Activated naive CD8-positive, alpha-beta T cell treated with anti-CD3 and anti-CD28 coated beads for 36 hours (primary cell): ENCODE measurements around the gene TSPAN5. TPM values are rescaled to one million over a fixed set of nuclear protein-coding genes. Genes with fewer than 3 reads are reported as not detected.
"Not testable (repeated sequence)": the region's sequence is repeated elsewhere in the genome, so short reads cannot be mapped to it uniquely, and the experiment has no call there.

ENCODE experiments used
- DNase-seq: peaks from one replicate; pipeline ENCODE4 v3.0.0; 2021
- H3K27ac Mint-ChIP-seq: one replicate; pipeline ENCODE4 v1.8.0; 2022; ENCODE audit warnings: mild to moderate bottlenecking, moderate library complexity, mixed read lengths
- H3K27me3 Mint-ChIP-seq: one replicate; pipeline ENCODE4 v1.8.0; 2022; ENCODE audit warnings: mild to moderate bottlenecking, mixed read lengths
- H3K36me3 Mint-ChIP-seq: one replicate; pipeline ENCODE4 v1.8.0; 2021; ENCODE audit warnings: mild to moderate bottlenecking, mixed read lengths
- H3K4me1 Mint-ChIP-seq: one replicate; pipeline ENCODE4 v1.8.0; 2021; ENCODE audit warnings: mixed read lengths
- H3K4me3 Mint-ChIP-seq: one replicate; pipeline ENCODE4 v1.8.0; 2022; ENCODE audit warnings: mild to moderate bottlenecking, moderate library complexity, mixed read lengths
- H3K9me3 Mint-ChIP-seq: one replicate; pipeline ENCODE4 v1.8.0; 2022; ENCODE audit warnings: mixed read lengths
- total RNA-seq, 2 experiments: library from RNA; stranded (reverse); gene quantifications; one replicate each; pipeline ENCODE4 v1.2.3, GENCODE V29; 2021

TSPAN5 gene
- total RNA-seq, 2 experiments from 2014 or later: 12.3 to 13.7 TPM

DNA sequence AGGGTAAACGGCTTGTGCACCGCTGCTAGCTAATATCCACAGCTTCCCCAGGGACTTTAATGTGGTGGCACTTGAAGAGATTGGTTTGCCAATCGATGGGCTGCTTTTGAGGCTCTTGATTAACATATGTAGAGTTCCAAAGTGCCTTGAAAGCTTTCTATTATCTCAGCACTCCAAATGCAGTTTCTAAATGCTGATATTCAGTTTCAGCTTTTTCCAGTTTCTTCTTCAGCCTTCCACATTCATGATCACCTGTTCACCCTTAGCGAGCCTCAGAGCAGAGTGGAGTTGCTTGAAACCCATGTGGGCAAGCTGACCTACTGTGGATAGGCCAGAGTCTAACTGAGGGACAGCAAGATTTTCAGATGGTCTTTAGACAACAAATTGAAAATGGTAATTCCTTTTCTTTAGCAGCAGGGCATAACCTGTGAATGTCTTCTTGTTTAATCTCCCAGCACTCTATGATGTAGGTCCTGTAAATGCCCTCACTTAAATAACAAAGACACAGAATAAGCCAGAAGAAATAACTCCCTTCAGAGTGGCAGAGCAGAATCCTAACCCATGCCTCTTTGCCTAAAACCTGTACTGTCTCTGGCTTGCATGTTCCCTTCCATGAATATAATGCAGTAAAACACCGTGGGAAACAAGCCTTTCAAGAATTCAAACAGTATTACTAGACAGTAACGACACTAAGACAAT, 99.8 kb downstream of the TSPAN5 start:
- no peak for DNase-seq
- H3K9me3 Mint-ChIP-seq: peaks cover 3% of the 10 kb centered on the region
- H3K4me3 Mint-ChIP-seq: no peak overlapping the region
- H3K27me3 Mint-ChIP-seq: no peaks in the 10 kb centered on the region
- H3K4me1 Mint-ChIP-seq: peaks cover 9% of the 10 kb centered on the region
- no peak overlapping the region for H3K27ac Mint-ChIP-seq
- H3K36me3 Mint-ChIP-seq: peaks cover 11% of the 10 kb centered on the region

DNA sequence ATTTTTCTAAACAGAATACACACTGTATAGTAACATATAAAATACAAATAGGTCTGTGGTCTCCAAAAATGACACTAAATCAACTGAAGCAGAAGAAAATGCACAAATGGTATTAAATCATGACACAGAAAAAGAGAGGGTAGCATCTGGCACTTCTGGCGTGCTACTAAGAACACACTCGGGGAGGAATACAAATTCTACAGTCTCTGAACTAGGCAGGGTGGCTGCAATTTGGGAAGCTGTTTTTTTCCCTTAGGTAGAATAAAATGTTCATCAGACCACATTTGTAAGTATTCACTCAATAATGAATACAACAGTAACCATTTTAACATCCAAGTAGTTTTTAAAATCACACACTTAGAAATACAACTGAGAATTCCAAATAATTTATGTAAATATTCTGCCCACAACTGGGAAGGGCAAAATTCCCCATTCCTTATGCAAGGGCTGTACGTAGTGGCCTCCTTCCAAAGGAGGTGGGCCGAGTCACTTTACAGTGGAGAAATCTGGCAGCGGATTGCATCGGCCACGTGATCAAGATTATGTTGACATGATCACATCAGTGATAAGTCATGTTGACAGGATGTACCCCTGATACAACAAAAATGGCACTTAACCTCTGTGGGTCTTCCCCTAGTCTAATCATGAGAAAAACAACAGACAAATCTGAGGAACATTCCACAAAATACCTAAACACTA, 101.1 kb downstream of the TSPAN5 start:
- peaks cover 3% of the 10 kb centered on the region for H3K9me3 Mint-ChIP-seq
- no peak overlapping the region for H3K4me3 Mint-ChIP-seq
- H3K4me1 Mint-ChIP-seq: peaks cover 9% of the 10 kb centered on the region
- DNase-seq: no peak
- no peaks in the 10 kb centered on the region for H3K27me3 Mint-ChIP-seq
- H3K27ac Mint-ChIP-seq: no peak overlapping the region
- H3K36me3 Mint-ChIP-seq: peaks cover 13% of the 10 kb centered on the region

GRCh38 chr4:98556451-98556850, 102.0 kb downstream of the TSPAN5 start:
- peaks cover 9% of the 10 kb centered on the region for H3K4me1 Mint-ChIP-seq
- H3K27ac Mint-ChIP-seq: no peak overlapping the region
- no peaks in the 10 kb centered on the region for H3K9me3 Mint-ChIP-seq
- peaks cover 13% of the 10 kb centered on the region for H3K36me3 Mint-ChIP-seq
- no peak overlapping the region for H3K4me3 Mint-ChIP-seq
- DNase-seq: no peak
- no peaks in the 10 kb centered on the region for H3K27me3 Mint-ChIP-seq

DNA sequence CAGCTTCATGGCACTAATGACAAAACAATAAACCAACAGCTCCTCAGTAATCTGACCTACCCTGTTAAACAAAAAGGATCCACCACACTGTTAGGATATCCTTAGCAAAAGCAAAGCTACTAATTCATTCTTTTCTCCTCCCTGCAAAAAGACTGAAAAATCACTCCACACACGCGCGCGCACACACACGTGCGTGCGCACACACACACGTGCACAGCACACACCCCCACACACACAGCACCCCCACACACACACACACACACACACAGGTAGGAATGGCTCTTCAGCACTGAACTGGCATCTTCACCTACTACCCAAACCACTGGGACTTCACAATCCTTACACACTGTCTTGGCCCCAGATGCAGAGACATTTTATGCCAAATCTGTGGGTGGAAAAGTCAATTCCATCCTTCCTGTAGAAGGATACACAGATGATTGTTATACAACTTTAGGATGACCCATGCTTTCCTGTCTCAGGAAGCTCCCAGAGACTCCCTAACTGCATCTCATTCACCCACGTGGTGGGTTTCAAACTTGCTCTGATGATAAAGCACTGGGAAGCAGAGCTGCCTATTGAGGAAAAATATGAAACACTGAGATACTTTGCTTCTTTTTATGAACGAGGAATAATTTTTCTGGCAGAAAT, 102.5 kb downstream of the TSPAN5 start:
- no peak overlapping the region for H3K27ac Mint-ChIP-seq
- no peaks in the 10 kb centered on the region for H3K27me3 Mint-ChIP-seq
- H3K4me3 Mint-ChIP-seq: no peak overlapping the region
- peaks cover 16% of the 10 kb centered on the region for H3K36me3 Mint-ChIP-seq
- peaks cover 9% of the 10 kb centered on the region for H3K4me1 Mint-ChIP-seq
- H3K9me3 Mint-ChIP-seq: peaks cover 3% of the 10 kb centered on the region
- DNase-seq: no peak

GRCh38 chr4:98546910-98547594, 111.4 kb downstream of the TSPAN5 start:
- Mint-ChIP-seq H3K4me3 (no peak overlapping the region), H3K9me3 (peaks cover 11% of the 10 kb centered on the region), H3K36me3 (peaks cover 14% of the 10 kb centered on the region), H3K27me3 (no peaks in the 10 kb centered on the region), H3K27ac (no peak overlapping the region), H3K4me1 (peaks cover 14% of the 10 kb centered on the region)
- no peak for DNase-seq

DNA sequence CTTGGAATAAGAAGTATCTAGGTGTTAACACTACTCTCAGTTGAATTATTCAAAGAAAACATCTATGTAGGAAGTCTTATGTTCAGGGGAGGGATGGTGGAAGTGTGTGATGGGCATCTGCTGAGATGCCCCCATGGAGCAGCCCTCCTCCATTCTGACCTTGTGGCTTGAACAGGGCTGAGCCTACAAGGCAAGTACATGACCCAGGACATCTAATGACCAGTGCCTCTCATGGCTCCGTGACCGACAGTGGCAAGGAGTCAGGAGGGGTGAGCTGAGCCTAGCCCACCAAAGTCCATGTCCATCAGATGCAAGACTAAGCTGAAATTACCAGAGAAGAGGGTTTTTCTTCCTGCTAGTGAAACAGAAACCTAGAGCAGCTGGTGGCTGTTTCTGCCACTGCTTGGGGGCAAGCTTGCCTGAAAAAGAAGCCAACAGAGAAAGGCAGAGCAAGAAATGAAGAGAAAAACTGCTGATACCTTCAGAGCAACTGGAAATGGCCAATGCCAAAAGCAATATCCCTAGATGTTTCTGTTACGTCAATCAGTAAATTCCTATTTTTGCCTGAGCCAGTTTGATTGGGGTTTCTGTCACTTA, 113.5 kb downstream of the TSPAN5 start:
- Mint-ChIP-seq H3K4me1 (peaks cover 14% of the 10 kb centered on the region), H3K27me3 (no peaks in the 10 kb centered on the region), H3K27ac (peak overlapping the region; percentile 16), H3K36me3 (peaks cover 3% of the 10 kb centered on the region), H3K9me3 (no peaks in the 10 kb centered on the region), H3K4me3 (no peak overlapping the region)
- no peak for DNase-seq

GRCh38 chr4:98544141-98544817, 114.1 kb downstream of the TSPAN5 start:
- H3K4me3 Mint-ChIP-seq: no peak overlapping the region
- H3K36me3 Mint-ChIP-seq: peaks cover 3% of the 10 kb centered on the region
- no peaks in the 10 kb centered on the region for H3K9me3 Mint-ChIP-seq
- peaks cover 14% of the 10 kb centered on the region for H3K4me1 Mint-ChIP-seq
- DNase-seq: no peak
- H3K27me3 Mint-ChIP-seq: no peaks in the 10 kb centered on the region
- peak overlapping the region; percentile 8 for H3K27ac Mint-ChIP-seq

DNA sequence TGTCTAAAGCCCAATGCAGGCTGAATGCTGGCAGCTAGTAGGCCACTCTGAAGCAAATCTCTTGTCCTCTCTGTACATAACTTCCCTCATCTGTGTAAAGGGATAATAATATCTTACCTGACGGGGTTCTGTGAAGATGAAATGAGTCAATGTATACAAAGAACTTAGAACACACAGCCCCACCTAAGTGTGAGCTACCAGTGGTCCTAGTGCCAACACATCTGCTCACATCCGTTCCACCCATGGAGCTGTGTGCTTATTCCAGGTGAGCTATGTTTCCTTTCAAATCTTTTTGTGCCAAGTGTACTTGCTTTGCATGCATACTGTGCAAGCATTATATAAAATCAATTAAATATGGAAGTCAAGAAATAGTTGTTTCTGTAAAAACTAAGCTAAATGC, 116.4 kb downstream of the TSPAN5 start:
- no peak for DNase-seq
- peaks cover 3% of the 10 kb centered on the region for H3K36me3 Mint-ChIP-seq
- H3K4me1 Mint-ChIP-seq: peaks cover 14% of the 10 kb centered on the region
- no peaks in the 10 kb centered on the region for H3K27me3 Mint-ChIP-seq
- no peak overlapping the region for H3K27ac Mint-ChIP-seq
- no peaks in the 10 kb centered on the region for H3K9me3 Mint-ChIP-seq
- H3K4me3 Mint-ChIP-seq: no peak overlapping the region

GRCh38 chr4:98540803-98541202, 117.6 kb downstream of the TSPAN5 start:
- H3K9me3 Mint-ChIP-seq: peaks cover 1% of the 10 kb centered on the region
- peaks cover 6% of the 10 kb centered on the region for H3K36me3 Mint-ChIP-seq
- H3K4me3 Mint-ChIP-seq: no peak overlapping the region
- no peak overlapping the region for H3K27ac Mint-ChIP-seq
- DNase-seq: no peak
- H3K27me3 Mint-ChIP-seq: no peaks in the 10 kb centered on the region
- peaks cover 14% of the 10 kb centered on the region for H3K4me1 Mint-ChIP-seq

GRCh38 chr4:98539741-98540140, 118.7 kb downstream of the TSPAN5 start:
- peaks cover 6% of the 10 kb centered on the region for H3K36me3 Mint-ChIP-seq
- H3K4me3 Mint-ChIP-seq: no peak overlapping the region

GRCh38 chr4:98539299-98539698, 119.1 kb downstream of the TSPAN5 start:
- DNase-seq: no peak
- Mint-ChIP-seq H3K27me3 (no peaks in the 10 kb centered on the region), H3K36me3 (peaks cover 6% of the 10 kb centered on the region), H3K27ac (no peak overlapping the region), H3K4me3 (no peak overlapping the region), H3K9me3 (peaks cover 4% of the 10 kb centered on the region), H3K4me1 (peaks cover 5% of the 10 kb centered on the region)

More at GRCh38 chr4:98539741-98540140, 118.7 kb downstream of the TSPAN5 start:
- Mint-ChIP-seq H3K27me3 (no peaks in the 10 kb centered on the region), H3K27ac (no peak overlapping the region), H3K9me3 (peaks cover 4% of the 10 kb centered on the region), H3K4me1 (peaks cover 8% of the 10 kb centered on the region)
- DNase-seq: no peak

GRCh38 chr4:98536631-98537030, 121.8 kb downstream of the TSPAN5 start:
- Mint-ChIP-seq H3K27me3 (no peaks in the 10 kb centered on the region), H3K9me3 (peaks cover 10% of the 10 kb centered on the region), H3K36me3 (peaks cover 7% of the 10 kb centered on the region), H3K4me3 (no peak overlapping the region), H3K27ac (no peak overlapping the region), H3K4me1 (peaks cover 5% of the 10 kb centered on the region)
- no peak for DNase-seq

GRCh38 chr4:98534146-98534545, 124.3 kb downstream of the TSPAN5 start:
- H3K36me3 Mint-ChIP-seq, DNase-seq, H3K27ac Mint-ChIP-seq, H3K4me3 Mint-ChIP-seq, H3K27me3 Mint-ChIP-seq, H3K4me1 Mint-ChIP-seq: not testable (repeated sequence)
- H3K9me3 Mint-ChIP-seq: peaks cover 10% of the 10 kb centered on the region

GRCh38 chr4:98530572-98530971, 127.8 kb downstream of the TSPAN5 start:
- H3K4me3 Mint-ChIP-seq: no peak overlapping the region
- peaks cover 8% of the 10 kb centered on the region for H3K9me3 Mint-ChIP-seq
- no peaks in the 10 kb centered on the region for H3K27me3 Mint-ChIP-seq
- peaks cover 18% of the 10 kb centered on the region for H3K4me1 Mint-ChIP-seq
- no peak overlapping the region for H3K27ac Mint-ChIP-seq
- DNase-seq: no peak
- H3K36me3 Mint-ChIP-seq: peaks cover 4% of the 10 kb centered on the region
